HG03571 (cell line): ENCODE data around the gene IL1R2.

Source experiments
- ATAC-seq: cut with Tn5 transposase; IDR thresholded peaks from one replicate; pipeline ENCODE4 v1.9.1; 2021; ENCODE audit not compliant: unreplicated experiment

Gene IL1R2

GRCh38 chr2:102076512-102076911 is 84.8 kb downstream of the IL1R2 start:
- no peak for ATAC-seq
